Measurements from ENCODE around the gene HTR1A.
A peak's percentile ranks its signal among the peaks of the same experiment; 100 is the strongest.

The HTR1A gene

GRCh38 chr5:63962279-63962678, at the start of gene HTR1A:
HTR1A (minus strand) TSS chr5:63962445; CDS start chr5:63961719, 726 bp downstream.
- H3K4me3 ChIP-seq (ENCODE audit: low read length), result peak within 1 kb of the TSS; percentile 47
- H3K9me3 ChIP-seq (ENCODE audit: control insufficient read depth, low read depth, low read length), result no peaks in the 10 kb centered on the region
- no peak within 1 kb of the TSS for H3K9ac ChIP-seq (ENCODE audit: low read length)
- H3K36me3 ChIP-seq (ENCODE audit: control insufficient read depth, low read depth, low read length), result no peaks in the 10 kb centered on the region
- no peak within 1 kb of the TSS for H3K27ac ChIP-seq (ENCODE audit: low read length)
- peaks cover 21% of the 10 kb centered on the region for H3K4me1 ChIP-seq (ENCODE audit: control insufficient read depth, low read depth, low read length)
- H3K27me3 ChIP-seq (ENCODE audit: control insufficient read depth, insufficient read depth, low read length), result peaks cover 9% of the 10 kb centered on the region

GRCh38 chr5:64003966-64004365, 41.7 kb upstream of the HTR1A start:
- no peak overlapping the region for H3K27ac ChIP-seq (ENCODE audit: low read length)
- no peaks in the 10 kb centered on the region for H3K36me3 ChIP-seq (ENCODE audit: control insufficient read depth, low read depth, low read length)
- no peaks in the 10 kb centered on the region for H3K9me3 ChIP-seq (ENCODE audit: control insufficient read depth, low read depth, low read length)
- no peaks in the 10 kb centered on the region for H3K27me3 ChIP-seq (ENCODE audit: control insufficient read depth, insufficient read depth, low read length)
- H3K4me3 ChIP-seq (ENCODE audit: low read length), result no peak overlapping the region
- no peak overlapping the region for H3K9ac ChIP-seq (ENCODE audit: low read length)
- H3K4me1 ChIP-seq (ENCODE audit: control insufficient read depth, low read depth, low read length), result no peaks in the 10 kb centered on the region

DNA sequence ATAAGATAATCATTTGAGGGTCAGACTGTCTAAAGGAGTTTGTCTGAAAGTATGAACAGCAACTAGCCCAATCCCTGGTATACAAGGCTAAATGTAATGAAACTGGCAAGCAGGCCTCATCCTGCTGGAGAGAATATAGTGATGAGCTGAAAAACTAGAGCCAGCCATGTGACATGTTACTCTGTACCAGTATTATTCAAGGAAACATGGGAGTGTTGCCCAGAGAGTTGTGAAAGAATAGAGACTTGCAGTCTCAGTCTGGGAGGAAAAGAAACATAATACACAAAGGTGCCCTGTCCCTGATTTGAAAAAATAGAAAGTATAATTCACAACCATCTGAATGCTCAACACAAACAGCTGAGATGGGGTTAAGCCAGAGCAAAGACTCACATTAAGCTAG, 37.9 kb upstream of the HTR1A start:
- H3K4me1 ChIP-seq (ENCODE audit: control insufficient read depth, low read depth, low read length), result no peaks in the 10 kb centered on the region
- H3K9ac ChIP-seq (ENCODE audit: low read length), result no peak overlapping the region
- no peaks in the 10 kb centered on the region for H3K36me3 ChIP-seq (ENCODE audit: control insufficient read depth, low read depth, low read length)
- no peaks in the 10 kb centered on the region for H3K27me3 ChIP-seq (ENCODE audit: control insufficient read depth, insufficient read depth, low read length)
- H3K9me3 ChIP-seq (ENCODE audit: control insufficient read depth, low read depth, low read length), result no peaks in the 10 kb centered on the region
- H3K4me3 ChIP-seq (ENCODE audit: low read length), result no peak overlapping the region
- H3K27ac ChIP-seq (ENCODE audit: low read length), result no peak overlapping the region

GRCh38 chr5:63987053-63987452, 24.8 kb upstream of the HTR1A start:
- Histone ChIP-seq H3K36me3 (ENCODE audit: control insufficient read depth, low read depth, low read length) (no peaks in the 10 kb centered on the region), H3K4me1 (ENCODE audit: control insufficient read depth, low read depth, low read length) (no peaks in the 10 kb centered on the region), H3K27me3 (ENCODE audit: control insufficient read depth, insufficient read depth, low read length) (no peaks in the 10 kb centered on the region)

GRCh38 chr5:63981864-63982263, 19.6 kb upstream of the HTR1A start:
- no peaks in the 10 kb centered on the region for H3K4me1 ChIP-seq (ENCODE audit: control insufficient read depth, low read depth, low read length)
- H3K36me3 ChIP-seq (ENCODE audit: control insufficient read depth, low read depth, low read length), result no peaks in the 10 kb centered on the region
- H3K27ac ChIP-seq (ENCODE audit: low read length), result no peak overlapping the region
- no peak overlapping the region for H3K9ac ChIP-seq (ENCODE audit: low read length)
- peaks cover 4% of the 10 kb centered on the region for H3K9me3 ChIP-seq (ENCODE audit: control insufficient read depth, low read depth, low read length)
- H3K27me3 ChIP-seq (ENCODE audit: control insufficient read depth, insufficient read depth, low read length), result no peaks in the 10 kb centered on the region
- no peak overlapping the region for H3K4me3 ChIP-seq (ENCODE audit: low read length)

More at GRCh38 chr5:63987053-63987452, 24.8 kb upstream of the HTR1A start:
- Histone ChIP-seq H3K4me3 (ENCODE audit: low read length) (no peak overlapping the region), H3K27ac (ENCODE audit: low read length) (no peak overlapping the region), H3K9me3 (ENCODE audit: control insufficient read depth, low read depth, low read length) (no peaks in the 10 kb centered on the region), H3K9ac (ENCODE audit: low read length) (no peak overlapping the region)

GRCh38 chr5:63963926-63964325, 1.7 kb upstream of the HTR1A start:
- Histone ChIP-seq H3K36me3 (ENCODE audit: control insufficient read depth, low read depth, low read length) (no peaks in the 10 kb centered on the region), H3K27ac (ENCODE audit: low read length) (no peak overlapping the region), H3K4me3 (ENCODE audit: low read length) (no peak overlapping the region), H3K4me1 (ENCODE audit: control insufficient read depth, low read depth, low read length) (peaks cover 8% of the 10 kb centered on the region), H3K9me3 (ENCODE audit: control insufficient read depth, low read depth, low read length) (no peaks in the 10 kb centered on the region), H3K27me3 (ENCODE audit: control insufficient read depth, insufficient read depth, low read length) (peaks cover 9% of the 10 kb centered on the region), H3K9ac (ENCODE audit: low read length) (no peak overlapping the region)

DNA sequence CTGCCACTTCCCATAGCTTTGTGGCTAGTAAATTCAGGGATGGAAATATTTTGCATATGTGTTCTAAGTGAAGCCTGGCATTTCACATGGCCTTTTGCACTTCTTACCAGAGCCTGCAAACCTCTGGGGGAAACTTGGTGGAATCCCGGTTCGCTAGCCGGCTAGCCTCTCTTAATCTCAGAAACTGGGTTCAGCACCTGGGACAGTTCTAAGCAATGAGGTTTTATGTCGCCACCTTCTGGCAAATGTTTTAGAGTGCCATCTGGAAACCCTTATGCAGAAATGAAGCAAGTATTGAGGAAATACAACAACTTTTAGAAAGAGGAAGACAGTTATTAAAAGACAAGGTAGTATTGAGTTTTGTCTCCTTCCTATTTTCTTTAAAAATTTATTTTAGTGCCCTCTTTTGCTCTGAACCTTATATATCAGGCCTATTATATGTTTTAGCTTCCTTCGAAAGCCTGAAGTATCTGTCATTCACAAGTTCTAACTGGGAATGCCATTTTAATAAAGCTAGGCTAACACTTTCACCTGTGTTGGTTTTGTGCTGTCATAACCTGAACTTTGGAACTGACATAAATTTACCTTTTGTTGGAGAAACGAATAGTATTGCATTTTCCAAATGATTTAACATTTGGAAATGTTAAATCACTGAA, 963 bp upstream of the HTR1A start:
- Histone ChIP-seq H3K4me1 (ENCODE audit: control insufficient read depth, low read depth, low read length) (peaks cover 13% of the 10 kb centered on the region), H3K27ac (ENCODE audit: low read length) (no peak overlapping the region), H3K4me3 (ENCODE audit: low read length) (peak overlapping the region; percentile 47), H3K36me3 (ENCODE audit: control insufficient read depth, low read depth, low read length) (no peaks in the 10 kb centered on the region), H3K27me3 (ENCODE audit: control insufficient read depth, insufficient read depth, low read length) (peaks cover 9% of the 10 kb centered on the region), H3K9ac (ENCODE audit: low read length) (no peak overlapping the region), H3K9me3 (ENCODE audit: control insufficient read depth, low read depth, low read length) (no peaks in the 10 kb centered on the region)

GRCh38 chr5:63961598-63962161, 565 bp downstream of the HTR1A start:
- H3K27me3 ChIP-seq (ENCODE audit: control insufficient read depth, insufficient read depth, low read length), result peaks cover 9% of the 10 kb centered on the region

GRCh38 chr5:63961125-63961597, 1.1 kb downstream of the HTR1A start:
- Histone ChIP-seq H3K36me3 (ENCODE audit: control insufficient read depth, low read depth, low read length) (no peaks in the 10 kb centered on the region), H3K9me3 (ENCODE audit: control insufficient read depth, low read depth, low read length) (no peaks in the 10 kb centered on the region), H3K27ac (ENCODE audit: low read length) (no peak overlapping the region)

More at GRCh38 chr5:63961598-63962161, 565 bp downstream of the HTR1A start:
- Histone ChIP-seq H3K4me1 (ENCODE audit: control insufficient read depth, low read depth, low read length) (peaks cover 27% of the 10 kb centered on the region), H3K9me3 (ENCODE audit: control insufficient read depth, low read depth, low read length) (no peaks in the 10 kb centered on the region), H3K4me3 (ENCODE audit: low read length) (peak overlapping the region; percentile 47), H3K27ac (ENCODE audit: low read length) (no peak overlapping the region), H3K36me3 (ENCODE audit: control insufficient read depth, low read depth, low read length) (no peaks in the 10 kb centered on the region), H3K9ac (ENCODE audit: low read length) (no peak overlapping the region)

GRCh38 chr5:63960646-63961045, 1.6 kb downstream of the HTR1A start:
- Histone ChIP-seq H3K4me1 (ENCODE audit: control insufficient read depth, low read depth, low read length) (peaks cover 36% of the 10 kb centered on the region), H3K36me3 (ENCODE audit: control insufficient read depth, low read depth, low read length) (no peaks in the 10 kb centered on the region), H3K4me3 (ENCODE audit: low read length) (no peak overlapping the region), H3K27ac (ENCODE audit: low read length) (no peak overlapping the region), H3K9me3 (ENCODE audit: control insufficient read depth, low read depth, low read length) (no peaks in the 10 kb centered on the region), H3K9ac (ENCODE audit: low read length) (no peak overlapping the region), H3K27me3 (ENCODE audit: control insufficient read depth, insufficient read depth, low read length) (peaks cover 9% of the 10 kb centered on the region)

More at GRCh38 chr5:63961125-63961597, 1.1 kb downstream of the HTR1A start:
- Histone ChIP-seq H3K27me3 (ENCODE audit: control insufficient read depth, insufficient read depth, low read length) (peaks cover 9% of the 10 kb centered on the region), H3K4me1 (ENCODE audit: control insufficient read depth, low read depth, low read length) (peaks cover 32% of the 10 kb centered on the region), H3K9ac (ENCODE audit: low read length) (no peak overlapping the region), H3K4me3 (ENCODE audit: low read length) (peak overlapping the region; percentile 47)

DNA sequence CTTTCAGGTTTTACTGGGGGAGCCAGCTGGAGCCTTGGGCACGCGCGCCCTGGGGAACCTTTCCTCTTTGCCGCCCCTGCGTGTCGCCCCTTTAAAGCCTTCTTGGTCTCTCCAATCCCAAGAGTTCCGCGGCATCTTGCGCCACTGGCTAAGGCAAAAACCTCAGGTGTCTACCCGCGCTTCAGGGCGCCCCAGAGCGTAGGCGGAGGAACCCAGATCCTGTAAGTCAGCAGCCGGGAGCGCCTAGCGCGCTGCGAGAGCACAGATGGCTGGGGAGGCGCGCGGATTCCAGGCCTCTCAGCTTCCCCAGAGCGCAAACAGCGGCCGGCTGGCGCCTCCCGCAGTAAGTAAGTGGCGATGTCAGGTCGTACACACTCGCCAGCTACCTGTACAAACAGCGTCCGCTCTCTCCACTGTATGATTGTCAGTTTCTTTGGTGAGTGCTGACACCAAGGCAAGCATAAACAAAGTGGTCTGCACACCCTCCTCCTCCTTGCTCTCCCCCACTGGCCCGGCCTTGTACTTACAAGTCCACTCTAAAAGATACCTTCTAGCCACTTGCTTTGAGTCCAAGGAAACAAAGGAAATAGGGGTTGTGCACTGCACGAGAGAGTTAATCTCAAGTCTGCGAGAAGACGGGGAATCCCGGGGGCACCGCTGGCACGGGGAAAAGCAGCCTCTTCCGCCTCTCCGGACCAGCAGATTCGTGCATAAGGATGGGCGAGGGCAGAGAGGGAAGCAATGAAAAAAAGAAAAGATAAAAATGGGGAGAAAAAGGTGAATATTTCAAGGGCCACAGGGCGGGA, 2.9 kb downstream of the HTR1A start:
- peaks cover 9% of the 10 kb centered on the region for H3K27me3 ChIP-seq (ENCODE audit: control insufficient read depth, insufficient read depth, low read length)
- H3K4me1 ChIP-seq (ENCODE audit: control insufficient read depth, low read depth, low read length), result peaks cover 36% of the 10 kb centered on the region
- peak overlapping the region; percentile 65 for H3K4me3 ChIP-seq (ENCODE audit: low read length)
- peak overlapping the region; percentile 60 for H3K9ac ChIP-seq (ENCODE audit: low read length)
- H3K27ac ChIP-seq (ENCODE audit: low read length), result peak overlapping the region; percentile 41
- no peaks in the 10 kb centered on the region for H3K36me3 ChIP-seq (ENCODE audit: control insufficient read depth, low read depth, low read length)
- H3K9me3 ChIP-seq (ENCODE audit: control insufficient read depth, low read depth, low read length), result no peaks in the 10 kb centered on the region

Data from iPS-18a (cell line).